GM21723 (cell line): ENCODE data around the gene CTNS.

Experiments used
- ATAC-seq: cut with Tn5 transposase; IDR thresholded peaks from one replicate; pipeline ENCODE4 v1.9.1; 2021; ENCODE audit warnings: mild to moderate bottlenecking, moderate library complexity; ENCODE audit not compliant: unreplicated experiment

The CTNS gene

DNA sequence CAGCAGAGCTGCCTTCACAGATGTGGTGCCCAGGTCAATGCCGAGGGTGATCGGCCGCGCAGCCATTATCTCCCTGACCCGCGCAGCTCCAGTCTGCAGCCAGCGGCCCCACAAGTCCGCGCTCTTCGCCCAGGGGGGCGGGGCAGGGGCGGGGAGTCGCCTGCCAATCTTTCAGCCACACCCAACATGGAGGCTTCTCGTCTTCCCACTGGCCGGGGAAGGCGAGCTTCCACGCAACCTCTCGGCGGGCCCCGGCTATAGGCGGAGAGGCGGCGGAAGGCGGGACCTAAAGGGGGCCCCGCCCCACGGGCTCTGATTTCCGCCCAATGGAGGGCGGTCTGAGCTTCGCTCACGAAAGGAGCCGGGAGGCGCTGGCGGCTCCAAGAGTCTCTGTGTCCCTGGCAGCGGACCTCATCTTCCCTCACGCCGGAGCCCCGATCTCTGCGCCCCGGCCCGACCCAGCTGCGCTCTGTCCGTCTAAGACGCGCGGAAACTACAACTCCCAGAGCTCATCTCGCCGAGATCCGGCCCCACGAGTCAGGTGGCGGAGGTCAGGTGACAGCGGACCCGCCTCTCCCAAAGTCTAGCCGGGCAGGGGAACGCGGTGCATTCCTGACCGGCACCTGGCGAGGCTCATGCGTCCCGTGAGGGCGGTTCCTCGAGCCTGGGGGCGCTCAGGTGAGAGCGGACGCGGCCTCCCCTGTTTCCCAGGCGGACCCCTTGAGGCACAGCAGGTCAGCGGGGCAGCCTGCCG lies at the start of gene CTNS, which contains the start of gene SHPK:
TSS of gene CTNS (plus strand) at position 607 of the 754 bp plus-strand sequence. CDS start 3,447 bp downstream, outside the sequence.
TSS of gene SHPK (minus strand) at position 97 of the 754 bp plus-strand sequence. CDS start at position 66, 31 bp downstream.
- peak; percentile 92 for ATAC-seq

- ATAC-seq, result no peak
Measured at GRCh38 chr17:3589784-3590183, 46.8 kb upstream of the CTNS start.

DNA sequence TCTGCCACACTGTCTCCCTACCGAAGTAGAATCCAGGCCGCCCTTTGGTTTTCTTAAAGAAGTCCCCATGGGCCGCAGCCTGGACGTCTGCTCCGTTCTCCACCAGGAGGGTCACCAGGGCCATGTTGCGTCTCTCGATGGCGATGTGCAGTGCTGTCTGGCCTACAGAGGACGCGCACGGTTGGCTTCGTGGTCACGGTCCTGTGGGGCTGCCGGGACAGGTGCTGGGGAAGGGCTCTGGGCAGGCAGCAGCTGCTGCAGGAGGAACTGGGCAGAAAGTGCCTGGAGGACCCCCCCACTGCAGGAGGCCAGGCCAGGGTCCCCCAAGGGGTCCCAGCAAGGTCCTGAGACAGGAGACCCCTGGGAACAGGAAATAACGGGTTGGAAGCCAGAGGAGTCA lies 46.3 kb upstream of the CTNS start:
- ATAC-seq, result no peak

DNA sequence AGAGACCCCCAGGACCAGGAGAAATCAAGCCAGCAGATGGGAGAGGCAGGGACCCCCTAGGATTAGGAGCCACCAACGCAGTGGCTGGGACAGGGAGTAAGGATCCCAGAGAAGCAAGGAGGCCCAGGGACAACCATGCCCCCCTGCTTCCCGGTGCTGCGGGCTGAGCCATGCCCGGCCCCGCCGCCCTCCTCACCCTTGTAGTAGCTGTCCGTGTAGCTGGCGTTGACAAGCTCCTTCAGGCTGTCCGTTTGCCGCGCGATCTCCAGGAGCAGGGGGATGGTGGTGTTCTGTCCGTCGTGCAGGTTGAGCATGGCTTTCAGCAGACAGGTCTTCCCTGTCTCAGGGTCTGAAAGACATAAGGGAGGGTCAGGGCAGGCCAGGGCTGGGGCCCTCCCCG lies 45.8 kb upstream of the CTNS start:
- no peak for ATAC-seq

DNA sequence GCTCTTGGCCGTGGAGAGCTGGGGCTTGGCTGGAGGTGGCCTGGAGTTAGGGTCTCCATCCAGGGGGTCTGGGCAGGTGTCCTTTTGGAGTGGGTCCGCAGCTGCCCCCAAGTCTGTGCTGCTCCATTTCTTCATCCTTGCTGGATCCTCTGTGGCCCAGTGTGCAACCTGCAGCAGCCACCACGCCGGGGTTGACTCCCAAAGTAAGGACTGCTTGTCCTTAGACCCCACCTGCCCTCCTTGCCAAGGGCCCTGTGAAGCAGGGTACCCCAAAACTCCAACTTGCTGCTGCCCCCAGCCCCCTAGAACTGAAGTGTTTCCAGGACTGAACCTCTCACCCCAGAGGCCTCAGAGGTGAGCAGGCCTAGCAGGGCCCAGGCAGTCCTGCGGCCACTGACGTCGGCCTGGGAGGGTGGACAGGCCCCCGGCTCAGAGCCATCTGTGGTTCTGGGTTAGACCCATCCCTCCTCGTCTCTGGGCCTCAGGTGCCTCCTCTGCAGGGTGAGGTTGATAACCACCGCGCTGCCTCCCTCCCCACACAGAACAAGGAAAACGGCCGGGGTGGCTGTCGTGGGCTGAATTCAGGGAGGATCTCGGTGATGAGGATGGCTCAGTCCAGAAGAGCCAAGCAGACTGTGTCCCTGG lies 44.2 kb upstream of the CTNS start:
- no peak for ATAC-seq

GRCh38 chr17:3593384-3593783 lies 43.2 kb upstream of the CTNS start:
- ATAC-seq, result no peak

DNA sequence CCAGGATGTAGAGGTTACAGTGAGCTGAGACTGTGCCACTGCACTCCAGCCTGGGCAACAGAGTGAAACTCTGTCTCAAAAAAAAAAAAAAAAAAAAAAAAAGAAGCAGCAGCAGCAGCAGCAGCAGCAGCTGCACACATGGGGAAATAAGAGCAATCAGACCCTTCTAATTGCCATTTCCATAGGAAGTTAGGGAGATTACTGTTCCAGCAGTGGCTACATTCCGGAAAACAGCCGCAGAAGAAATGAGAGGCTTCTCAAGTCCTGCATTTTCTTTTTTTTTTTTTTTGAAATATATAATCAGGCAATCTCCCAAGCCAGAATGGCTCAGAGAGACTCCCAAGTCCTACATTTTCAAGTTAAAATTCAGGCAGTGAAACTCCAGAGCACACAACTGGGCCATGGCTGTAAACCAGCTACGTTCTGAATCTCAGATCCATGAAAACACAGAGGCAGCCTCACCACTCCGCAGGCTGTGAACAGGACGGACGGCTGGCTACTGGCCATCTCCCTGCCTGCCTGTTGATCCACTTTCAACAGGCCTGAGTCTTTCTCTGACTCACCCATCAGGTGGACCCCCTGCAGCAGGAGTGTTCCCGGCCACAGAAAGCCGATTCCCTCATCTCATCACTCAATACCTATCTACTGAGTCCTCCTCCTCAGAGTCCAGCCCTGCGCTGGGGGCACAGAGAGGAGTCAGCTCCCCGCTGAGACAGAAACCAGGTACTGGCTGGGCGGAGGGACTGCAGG lies 42.3 kb upstream of the CTNS start:
- no peak for ATAC-seq

DNA sequence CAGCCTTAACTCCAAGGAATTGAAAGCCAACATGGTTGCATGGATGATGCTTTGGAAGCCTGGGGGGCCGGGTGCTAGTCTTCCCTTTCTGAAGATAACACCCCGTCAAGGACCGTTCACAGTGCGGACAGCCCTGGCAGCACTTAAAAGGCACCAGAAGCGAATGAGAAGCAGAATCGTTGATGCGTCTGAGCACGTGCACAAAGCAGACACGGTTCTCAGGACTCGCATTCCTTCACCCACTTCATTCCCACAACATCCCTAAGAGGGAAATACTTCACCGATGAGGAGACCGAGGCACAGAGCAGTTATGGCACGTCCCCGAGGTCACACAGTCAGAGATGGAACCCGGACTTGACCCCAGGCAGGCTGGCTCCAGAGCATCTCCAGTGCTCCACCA lies 41.6 kb upstream of the CTNS start:
- no peak for ATAC-seq

- ATAC-seq, result no peak
Measured at GRCh38 chr17:3596804-3597464, 39.6 kb upstream of the CTNS start.

- ATAC-seq, result no peak
Measured at GRCh38 chr17:3598078-3598477, 38.5 kb upstream of the CTNS start.

DNA sequence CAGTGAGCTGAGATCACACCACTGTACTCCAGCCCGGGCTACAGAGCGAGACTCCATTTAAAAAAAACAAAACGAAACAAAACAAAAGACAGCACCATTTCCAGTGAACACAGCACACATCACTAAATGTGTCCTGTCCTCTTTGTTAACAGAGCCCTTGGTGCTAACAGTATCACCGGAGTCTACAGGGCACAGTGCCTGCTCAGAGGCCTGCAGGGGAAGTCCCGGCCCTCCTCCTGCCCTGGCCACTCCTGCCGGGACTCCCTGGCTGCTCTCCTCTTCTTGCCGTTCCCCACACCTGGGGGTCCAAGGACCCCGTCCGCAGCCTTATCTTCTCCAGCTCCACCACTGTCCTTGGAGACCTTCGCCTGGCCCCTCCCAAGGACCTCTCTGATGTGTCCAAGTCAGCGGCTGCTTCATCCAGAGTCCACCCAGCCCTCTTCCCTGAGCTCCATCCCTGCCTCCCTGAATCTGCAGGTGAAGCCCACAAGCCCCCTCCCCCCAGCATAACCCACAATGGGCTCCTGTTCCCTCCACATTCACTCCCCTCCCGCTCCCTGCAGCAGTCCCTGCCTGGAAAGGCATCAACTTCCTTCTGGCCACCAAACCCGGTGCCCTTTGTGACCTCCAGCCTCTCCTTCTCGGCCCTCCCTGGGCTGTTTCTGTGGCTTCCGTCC lies 35.9 kb upstream of the CTNS start:
- no peak for ATAC-seq

DNA sequence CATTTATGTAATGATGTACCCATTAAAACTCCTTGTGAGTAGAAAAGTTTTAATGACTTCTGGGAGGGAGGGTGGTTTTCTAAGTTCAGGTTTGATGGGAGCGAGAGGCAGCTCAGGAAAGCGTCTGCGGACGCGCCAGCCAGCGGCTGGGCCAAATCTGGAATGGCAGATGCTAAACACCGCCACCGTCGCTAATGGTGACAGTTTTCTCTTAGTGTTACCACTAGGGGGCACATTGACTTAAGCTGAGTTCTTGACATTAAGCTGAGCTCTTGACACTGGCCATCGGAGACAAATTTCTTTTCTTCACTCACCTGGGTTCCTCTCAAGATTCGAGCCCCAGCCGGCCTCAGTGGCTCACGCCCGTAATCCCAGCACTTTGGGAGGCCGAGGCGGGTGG lies 34.1 kb upstream of the CTNS start:
- ATAC-seq, result no peak

GRCh38 chr17:3603119-3603869 lies 33.3 kb upstream of the CTNS start:
- no peak for ATAC-seq

DNA sequence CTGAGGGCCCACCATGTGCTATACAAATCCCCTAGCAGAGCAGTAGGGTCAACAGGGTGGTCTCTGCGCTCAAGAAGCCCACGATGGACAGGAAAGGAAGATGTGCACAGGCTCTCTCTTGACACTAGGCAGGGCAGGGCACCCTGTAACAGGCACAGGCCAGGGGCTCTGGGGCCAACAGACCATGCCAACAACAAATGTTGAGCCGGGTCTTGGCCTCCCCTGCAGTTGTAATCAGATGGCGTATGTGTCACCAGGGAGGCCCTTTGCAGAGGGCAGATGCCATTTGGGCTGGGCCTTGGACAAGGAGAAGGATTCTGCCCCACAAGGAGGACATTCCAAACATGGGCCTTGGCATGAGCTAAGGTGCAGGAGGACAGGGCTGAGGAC lies 32.7 kb upstream of the CTNS start:
- ATAC-seq, result no peak

DNA sequence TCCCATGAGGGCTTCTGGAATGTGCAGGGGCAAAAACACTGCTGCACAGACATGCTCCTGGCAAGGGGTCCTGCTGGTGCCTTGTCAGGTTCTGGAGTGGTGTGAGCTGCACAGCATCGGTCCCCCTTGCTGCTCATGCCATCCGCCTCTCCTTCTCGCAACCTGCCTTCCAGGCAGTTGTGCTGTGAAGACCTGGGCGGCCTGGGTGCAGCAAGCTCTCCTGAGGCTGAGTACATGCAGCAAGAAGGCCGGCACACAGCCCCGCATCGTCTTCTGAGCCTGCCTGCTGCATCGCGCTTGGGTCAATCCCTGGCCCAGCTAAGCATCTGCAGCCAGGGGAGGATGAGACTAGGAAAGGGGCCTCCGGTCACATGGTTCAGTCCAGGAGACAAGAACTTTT lies 26.9 kb upstream of the CTNS start:
- ATAC-seq, result no peak

DNA sequence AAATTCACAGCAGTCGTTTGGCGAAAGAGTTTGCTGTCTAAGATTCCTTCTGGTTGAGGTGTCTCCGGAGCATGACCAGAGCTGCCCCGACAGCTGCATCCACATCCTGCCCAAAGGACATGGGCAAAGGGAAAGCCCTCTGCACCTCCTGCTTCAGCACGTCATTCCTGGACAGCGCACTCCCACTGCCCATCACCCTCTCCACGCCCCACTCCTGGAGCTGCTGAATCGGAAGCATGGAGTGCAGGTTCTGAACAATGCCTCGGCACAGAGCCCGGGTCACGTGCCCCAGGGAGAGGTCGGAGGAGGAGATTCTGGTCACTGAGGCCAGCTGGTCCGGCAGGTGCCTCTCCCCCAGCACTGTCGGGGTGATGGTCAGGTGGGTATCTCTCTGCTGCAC lies 26.0 kb upstream of the CTNS start:
- ATAC-seq, result no peak

DNA sequence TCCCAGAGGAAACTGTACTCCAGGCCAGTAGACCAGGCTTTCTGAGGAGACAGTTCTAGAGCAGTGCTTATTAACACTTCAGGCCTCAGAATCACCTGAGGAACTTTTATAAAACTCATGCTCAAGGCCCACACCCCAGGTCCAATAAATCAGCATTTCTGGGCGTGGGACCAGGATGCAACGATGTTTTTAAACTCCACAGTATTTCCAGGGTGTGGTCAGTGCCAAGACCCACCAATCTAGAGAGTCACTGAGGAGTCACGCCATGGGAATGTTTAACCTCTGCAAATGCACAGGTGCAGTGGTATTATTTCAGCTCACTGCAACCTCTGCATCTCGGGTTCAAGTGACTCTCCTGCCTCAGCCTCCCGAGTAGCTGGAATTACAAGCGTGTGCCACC lies 23.4 kb upstream of the CTNS start:
- no peak for ATAC-seq

DNA sequence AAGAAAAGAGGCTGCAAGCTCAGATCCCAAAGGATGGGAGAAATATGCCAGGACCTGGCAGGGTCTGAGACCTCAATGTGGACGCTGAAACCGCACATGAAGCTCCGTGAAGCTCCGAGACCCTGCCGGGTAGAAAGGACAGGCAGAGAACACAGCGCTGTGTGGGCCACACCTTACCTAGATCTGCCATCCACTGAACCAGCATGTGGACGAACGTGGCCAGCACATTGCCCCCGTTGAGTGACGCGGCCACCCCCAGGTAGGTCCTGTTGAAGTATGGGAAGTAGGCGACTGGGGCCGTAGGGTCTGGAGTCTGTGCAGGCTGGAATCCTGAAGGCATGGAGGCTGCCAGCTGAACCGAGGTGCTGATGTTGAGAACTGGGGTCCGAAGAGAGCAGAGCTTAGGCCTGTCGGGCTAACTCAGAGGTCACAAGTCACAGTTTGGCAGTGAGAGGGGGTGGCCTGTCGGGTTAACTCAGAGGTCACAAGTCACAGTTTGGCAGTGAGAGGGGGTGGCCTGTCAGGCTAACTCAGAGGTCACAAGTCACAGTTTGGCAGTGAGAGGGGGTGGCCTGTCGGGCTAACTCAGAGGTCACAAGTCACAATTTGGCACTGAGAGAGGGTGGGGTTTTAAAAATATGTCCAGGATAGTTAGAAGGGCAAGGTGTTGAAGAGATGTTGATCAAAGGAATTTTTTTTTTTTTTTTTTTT lies 21.2 kb upstream of the CTNS start:
- no peak for ATAC-seq

DNA sequence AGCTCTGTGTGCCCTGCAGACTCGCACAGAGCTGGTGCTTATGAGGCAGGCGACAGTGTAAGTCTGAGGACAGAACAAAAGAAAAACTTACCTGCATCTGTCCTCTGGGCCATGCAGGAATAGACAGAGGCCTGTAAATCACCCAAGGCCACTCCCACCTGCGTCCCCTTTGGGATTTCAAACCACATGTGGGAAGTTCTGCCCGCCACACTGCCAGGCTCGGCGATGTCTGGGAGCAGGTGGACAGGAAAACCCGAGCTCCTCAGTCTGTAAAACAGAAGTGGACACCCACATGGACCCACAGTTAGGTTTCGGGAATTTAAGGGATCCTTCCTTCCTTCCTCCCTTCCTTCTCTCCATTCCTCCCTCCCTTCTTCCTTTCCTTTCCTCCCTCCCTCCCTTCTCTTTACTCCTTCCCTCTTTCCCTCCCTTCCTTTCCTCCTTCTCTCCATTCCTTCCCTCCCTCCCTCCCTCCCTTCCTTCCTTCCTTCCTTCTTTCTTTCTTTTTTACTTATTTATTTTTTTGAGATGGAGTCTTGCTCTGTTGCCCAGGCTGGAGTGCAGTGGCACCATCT lies 15.3 kb upstream of the CTNS start:
- no peak for ATAC-seq
